PC-3 (cell line): ENCODE measurements around the gene PKMYT1. TPM values are rescaled to one million over a fixed set of nuclear protein-coding genes. Genes with fewer than 3 reads are reported as not detected.

ENCODE experiments used
- ATAC-seq: fragments of 200-7000 bp; cut with Tn5 transposase; 2 replicates; pipeline ENCODE4 v1.9.1; 2020; ENCODE audit warnings: mild to moderate bottlenecking, moderate library complexity
- BruUV-seq: library from RNA; stranded (reverse); fragments of 400-500 nt; replicated peaks from 2 replicates; lab custom pipeline; 2021; lab: Mats Ljungman, UMichigan
- CTCF ChIA-PET: fragments of 300-600 bp; sonication (Branson Sonifier 250); formaldehyde crosslinking; loops from one replicate; lab custom pipeline; 2022; ENCODE audit warnings: antibody characterized with exemption; lab: Charles Lee
- POLR2A ChIA-PET: fragments of 300-600 bp; sonication (Branson Sonifier 250); formaldehyde crosslinking; loops from one replicate; lab custom pipeline; 2022; ENCODE audit warnings: antibody characterized with exemption; ENCODE audit not compliant: unreplicated experiment; lab: Charles Lee
- DNase-seq: peaks from one replicate; pipeline ENCODE4 v3.0.0-alpha.2; 2015
- H2AFZ ChIP-seq: fragments of 300-600 bp; sonication (generic); 2 replicates; pipeline ENCODE4 v1.6.0; 2016; ENCODE audit warnings: antibody characterized with exemption, low read length
- H3F3A ChIP-seq: fragments of 300-600 bp; sonication (generic); one replicate; pipeline ENCODE4 v1.6.0; 2017; ENCODE audit warnings: antibody characterized with exemption, low read length, control low read depth, mild to moderate bottlenecking; ENCODE audit not compliant: unreplicated experiment
- H3K27ac ChIP-seq: fragments of 300-600 bp; sonication (generic); 2 replicates; pipeline ENCODE4 v1.5.1; 2016; ENCODE audit warnings: mild to moderate bottlenecking, low read length
- H3K27me3 ChIP-seq: fragments of 300-600 bp; sonication (generic); 2 replicates; pipeline ENCODE4 v1.6.1; 2016; ENCODE audit warnings: low read length, mixed read lengths
- H3K36me3 ChIP-seq: fragments of 300-600 bp; sonication (generic); 2 replicates; pipeline ENCODE4 v1.6.1; 2016; ENCODE audit warnings: low read depth, mixed run types, low read length, mixed read lengths
- H3K4me1 ChIP-seq: fragments of 300-600 bp; sonication (generic); 2 replicates; pipeline ENCODE4 v1.5.1; 2016; ENCODE audit warnings: low read length; ENCODE audit not compliant: insufficient read depth
- H3K4me2 ChIP-seq: fragments of 300-600 bp; sonication (generic); 2 replicates; pipeline ENCODE4 v1.6.0; 2016; ENCODE audit warnings: low read length
- H3K4me3 ChIP-seq: fragments of 300-600 bp; sonication (generic); 2 replicates; pipeline ENCODE4 v1.5.1; 2016; ENCODE audit warnings: mild to moderate bottlenecking, low read length, mixed read lengths
- H3K79me2 ChIP-seq: fragments of 300-600 bp; sonication (generic); 2 replicates; pipeline ENCODE4 v1.6.1; 2017; ENCODE audit warnings: low read length, mixed read lengths
- H3K9ac ChIP-seq: fragments of 300-600 bp; sonication (generic); 2 replicates; pipeline ENCODE4 v1.6.0; 2016; ENCODE audit warnings: mild to moderate bottlenecking, low read length
- H3K9me2 ChIP-seq: fragments of 300-600 bp; sonication (generic); replicated peaks from 2 replicates; pipeline ENCODE4 v1.6.1; 2016; ENCODE audit warnings: mixed run types, low read length, mixed read lengths
- H3K9me3 ChIP-seq: fragments of 300-600 bp; sonication (generic); 2 replicates; pipeline ENCODE4 v1.6.1; 2016; ENCODE audit warnings: low read length, mixed read lengths
- H4K20me1 ChIP-seq: fragments of 300-600 bp; sonication (generic); 2 replicates; pipeline ENCODE4 v1.6.1; 2016; ENCODE audit warnings: low read length, mixed read lengths
- CTCF ChIP-seq: fragments of 300-600 bp; sonication (generic); conservative IDR thresholded peaks from 2 replicates; pipeline ENCODE4 v1.5.1; 2017; ENCODE audit warnings: antibody characterized with exemption, low read depth, mild to moderate bottlenecking, low read length
- EZH2 ChIP-seq: fragments of 300-600 bp; sonication (generic); IDR thresholded peaks from one replicate; pipeline ENCODE4 v1.6.1; 2017; ENCODE audit warnings: antibody characterized with exemption, mild to moderate bottlenecking, low read length; ENCODE audit not compliant: unreplicated experiment
- EZH2phosphoT487 ChIP-seq: fragments of 300-600 bp; sonication (generic); IDR thresholded peaks from 2 replicates; pipeline ENCODE4 v1.6.1; 2018; ENCODE audit warnings: mild to moderate bottlenecking, antibody characterized with exemption, low read length, borderline replicate concordance
- intact Hi-C: fragments of 100-400 bp; cut with micrococcal nuclease; formaldehyde crosslinking; loops from 2 replicates; pipeline ENCODE4 v1.9.0; 2023
- total RNA-seq: library from RNA; depleted of rRNA; stranded (reverse); fragments of >200 nt; gene quantifications from 2 replicates; pipeline ENCODE4 v1.2.3, GENCODE V29; 2014

PKMYT1 gene
- total RNA-seq, 1 experiment from 2014 or later = 51.9 TPM

- DNase-seq (no peak), ATAC-seq (no peak)
- Histone ChIP-seq H3K79me2 (peaks cover 26% of the 10 kb centered on the region), H3K9ac (no peak overlapping the region), H3K4me2 (no peak overlapping the region), H3K27me3 (no peaks in the 10 kb centered on the region), H3K27ac (no peak overlapping the region), H2AFZ (no peak overlapping the region), H3K36me3 (no peaks in the 10 kb centered on the region), H3K4me1 (peaks cover 16% of the 10 kb centered on the region), H3K9me3 (no peaks in the 10 kb centered on the region), H3K4me3 (no peak overlapping the region), H4K20me1 (no peaks in the 10 kb centered on the region), H3F3A (no peaks in the 10 kb centered on the region), H3K9me2 (no peaks in the 10 kb centered on the region)
- no peak for TF ChIP-seq EZH2
- no peak for TF ChIP-seq EZH2phosphoT487
- no peak for TF ChIP-seq CTCF
- ChIA-PET CTCF (no interaction called here), POLR2A (no interaction called here)
- no TSS peak for BruUV-seq
- intact Hi-C loops = no loop called here
Observed at GRCh38 chr16:2982402-2982801, 2.2 kb upstream of the PKMYT1 start.

GRCh38 chr16:2981899-2982250 lies 1.6 kb upstream of the PKMYT1 start:
- Histone ChIP-seq H3K27ac (no peak overlapping the region), H4K20me1 (no peaks in the 10 kb centered on the region), H3K9me3 (no peaks in the 10 kb centered on the region), H3K9ac (no peak overlapping the region), H3K4me3 (no peak overlapping the region), H3K4me1 (peaks cover 19% of the 10 kb centered on the region), H3K36me3 (no peaks in the 10 kb centered on the region), H2AFZ (no peak overlapping the region), H3K4me2 (no peak overlapping the region), H3K27me3 (no peaks in the 10 kb centered on the region), H3K9me2 (no peaks in the 10 kb centered on the region), H3K79me2 (peaks cover 30% of the 10 kb centered on the region), H3F3A (no peaks in the 10 kb centered on the region)
- no TSS peak for BruUV-seq
- TF ChIP-seq EZH2phosphoT487 = no peak
- TF ChIP-seq CTCF = no peak
- no peak for TF ChIP-seq EZH2
- DNase-seq (no peak), ATAC-seq (no peak)
- CTCF ChIA-PET = no interaction called here
- POLR2A ChIA-PET = no interaction called here
- intact Hi-C loops = no loop called here

GRCh38 chr16:2981177-2981898 lies 1.1 kb upstream of the PKMYT1 start:
- TF ChIP-seq EZH2 (no peak), EZH2phosphoT487 (no peak), CTCF (no peak)
- peak overlapping the region; percentile 98 for H3K9ac ChIP-seq
- H3K4me1 ChIP-seq = peaks cover 19% of the 10 kb centered on the region
- no TSS peak for BruUV-seq
- H3K9me2 ChIP-seq = no peaks in the 10 kb centered on the region
- peaks cover 34% of the 10 kb centered on the region for H3K79me2 ChIP-seq
- no peaks in the 10 kb centered on the region for H3K27me3 ChIP-seq
- H3K9me3 ChIP-seq = no peaks in the 10 kb centered on the region
- H4K20me1 ChIP-seq = no peaks in the 10 kb centered on the region
- intact Hi-C loops = no loop called here
- H3K27ac ChIP-seq = no peak overlapping the region
- DNase-seq = no peak
- POLR2A ChIA-PET = no interaction called here
- H2AFZ ChIP-seq = no peak overlapping the region
- no peaks in the 10 kb centered on the region for H3F3A ChIP-seq
- no peak for ATAC-seq
- H3K36me3 ChIP-seq = no peaks in the 10 kb centered on the region
- H3K4me2 ChIP-seq = peak overlapping the region; percentile 98
- CTCF ChIA-PET = no interaction called here
- H3K4me3 ChIP-seq = no peak overlapping the region; the same call in 1 of the 2 replicates
